Measurements from ENCODE around the gene ADNP. TPM values are rescaled to one million over a fixed set of nuclear protein-coding genes. Genes with fewer than 3 reads are reported as not detected.

ADNP gene
- total RNA-seq, 1 donor from 2014 or later = 165 TPM

DNA sequence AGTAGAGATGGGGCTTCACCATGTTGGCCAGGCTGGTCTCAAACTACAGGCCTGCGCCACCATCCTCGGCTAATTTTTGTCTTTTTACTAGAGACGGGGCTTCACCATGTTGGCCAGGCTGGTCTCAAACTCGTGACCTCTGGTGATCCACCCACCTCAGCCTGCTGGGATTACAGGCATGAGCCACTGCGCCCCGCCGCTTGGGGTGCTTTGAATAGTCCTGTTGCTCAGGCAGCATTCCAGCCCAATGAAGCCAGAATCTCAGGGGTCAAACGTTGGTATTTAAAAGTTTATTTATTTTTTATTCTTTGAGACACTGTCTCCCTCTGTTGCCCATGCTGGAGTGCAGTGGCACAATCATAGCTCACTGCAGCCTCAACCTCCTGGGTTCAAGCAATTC lies 38.7 kb upstream of the ADNP start:
- no peak overlapping the region for H3K4me3 Mint-ChIP-seq
- H3K4me1 Mint-ChIP-seq = no peaks in the 10 kb centered on the region
- TF ChIP-seq, protein P1, sequence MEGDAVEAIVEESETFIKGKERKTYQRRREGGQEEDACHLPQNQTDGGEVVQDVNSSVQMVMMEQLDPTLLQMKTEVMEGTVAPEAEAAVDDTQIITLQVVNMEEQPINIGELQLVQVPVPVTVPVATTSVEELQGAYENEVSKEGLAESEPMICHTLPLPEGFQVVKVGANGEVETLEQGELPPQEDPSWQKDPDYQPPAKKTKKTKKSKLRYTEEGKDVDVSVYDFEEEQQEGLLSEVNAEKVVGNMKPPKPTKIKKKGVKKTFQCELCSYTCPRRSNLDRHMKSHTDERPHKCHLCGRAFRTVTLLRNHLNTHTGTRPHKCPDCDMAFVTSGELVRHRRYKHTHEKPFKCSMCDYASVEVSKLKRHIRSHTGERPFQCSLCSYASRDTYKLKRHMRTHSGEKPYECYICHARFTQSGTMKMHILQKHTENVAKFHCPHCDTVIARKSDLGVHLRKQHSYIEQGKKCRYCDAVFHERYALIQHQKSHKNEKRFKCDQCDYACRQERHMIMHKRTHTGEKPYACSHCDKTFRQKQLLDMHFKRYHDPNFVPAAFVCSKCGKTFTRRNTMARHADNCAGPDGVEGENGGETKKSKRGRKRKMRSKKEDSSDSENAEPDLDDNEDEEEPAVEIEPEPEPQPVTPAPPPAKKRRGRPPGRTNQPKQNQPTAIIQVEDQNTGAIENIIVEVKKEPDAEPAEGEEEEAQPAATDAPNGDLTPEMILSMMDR (IDR thresholded peaks at IDR 0.05; ENCODE audit: unreplicated experiment) = no peak
- no peak overlapping the region for H3K27ac Mint-ChIP-seq
- H3K36me3 Mint-ChIP-seq = no peaks in the 10 kb centered on the region
- H3K27me3 Mint-ChIP-seq (ENCODE audit: low read depth) = peaks cover 42% of the 10 kb centered on the region
- H3K9me3 Mint-ChIP-seq = peaks cover 3% of the 10 kb centered on the region
- no peak for DNase-seq (ENCODE audit: low spot score in 2 of 2, unreplicated experiment in 2 of 2)

DNA sequence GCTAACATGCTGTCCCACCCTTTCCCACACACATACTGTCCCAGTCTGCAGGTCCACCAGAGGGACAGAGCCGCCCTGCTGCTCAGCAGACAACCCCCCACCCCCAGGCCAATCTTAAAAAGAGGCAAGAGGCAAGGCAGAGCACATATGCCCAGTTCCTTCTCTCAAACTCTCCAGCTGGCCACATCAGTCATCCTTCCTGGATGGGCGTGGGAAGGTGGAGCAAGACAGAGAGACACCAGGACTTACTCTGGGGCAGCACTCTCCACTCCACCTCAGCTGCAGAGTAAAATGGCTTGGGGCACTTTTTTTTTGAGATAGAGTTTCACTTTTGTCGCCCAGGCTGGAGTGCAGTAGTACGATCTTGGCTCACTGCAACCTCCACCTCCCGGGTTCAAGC lies 38.2 kb upstream of the ADNP start:
- H3K9me3 Mint-ChIP-seq = no peaks in the 10 kb centered on the region
- H3K4me1 Mint-ChIP-seq = no peaks in the 10 kb centered on the region
- no peak overlapping the region for H3K4me3 Mint-ChIP-seq
- no peak overlapping the region for H3K27ac Mint-ChIP-seq
- no peaks in the 10 kb centered on the region for H3K36me3 Mint-ChIP-seq
- no peak for DNase-seq (ENCODE audit: low spot score in 2 of 2, unreplicated experiment in 2 of 2)
- peaks cover 44% of the 10 kb centered on the region for H3K27me3 Mint-ChIP-seq (ENCODE audit: low read depth)
- TF ChIP-seq, protein P1 (IDR thresholded peaks at IDR 0.05; ENCODE audit: unreplicated experiment) = no peak

DNA sequence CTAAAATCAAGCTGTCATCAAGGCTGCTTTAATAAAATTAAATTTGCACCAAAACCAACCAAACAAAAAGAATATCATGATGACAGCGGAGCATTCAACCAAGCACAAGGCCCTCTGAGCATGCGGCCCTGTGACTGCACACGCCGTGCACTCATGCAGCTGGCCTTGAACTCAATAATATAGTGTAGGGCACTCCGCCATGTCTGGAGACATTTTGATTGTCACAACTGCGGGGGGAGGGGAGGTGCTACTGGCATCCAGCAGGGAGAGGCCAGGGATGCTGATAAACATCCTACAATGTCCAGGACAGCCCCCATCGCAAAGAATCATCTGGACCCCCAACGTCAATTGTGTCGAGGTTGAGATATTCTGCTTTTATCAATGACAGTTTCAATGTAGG lies 37.1 kb upstream of the ADNP start:
- Mint-ChIP-seq H3K27ac (no peak overlapping the region), H3K27me3 (ENCODE audit: low read depth) (peaks cover 44% of the 10 kb centered on the region), H3K9me3 (no peaks in the 10 kb centered on the region), H3K36me3 (no peaks in the 10 kb centered on the region), H3K4me1 (no peaks in the 10 kb centered on the region), H3K4me3 (no peak overlapping the region)
- DNase-seq (ENCODE audit: low spot score in 2 of 2, unreplicated experiment in 2 of 2) = peak in 1 of 2 experiments; percentile 2
- TF ChIP-seq, protein P1 (IDR thresholded peaks at IDR 0.05; ENCODE audit: unreplicated experiment) = no peak

DNA sequence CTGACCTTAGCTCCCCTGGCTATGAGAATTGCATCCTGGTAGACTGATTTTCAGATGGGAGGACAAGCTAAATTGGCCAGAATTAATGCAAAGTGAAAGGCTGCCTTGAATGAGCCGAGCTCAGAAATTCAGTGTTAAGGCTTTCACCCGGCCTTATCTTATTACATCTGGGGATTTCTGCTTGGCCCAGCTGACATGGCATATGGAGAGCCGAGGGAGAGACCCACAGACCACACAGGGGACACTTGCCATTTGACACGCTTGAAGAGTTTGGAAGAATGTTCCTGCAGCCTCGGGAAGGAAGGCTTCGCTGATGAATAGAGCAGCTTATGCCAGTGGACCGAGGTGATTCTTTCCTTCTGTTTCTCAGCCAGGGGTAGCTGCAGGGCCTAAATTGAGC lies 36.3 kb upstream of the ADNP start:
- Mint-ChIP-seq H3K27ac (no peak overlapping the region), H3K36me3 (no peaks in the 10 kb centered on the region), H3K4me3 (no peak overlapping the region), H3K9me3 (no peaks in the 10 kb centered on the region), H3K4me1 (no peaks in the 10 kb centered on the region), H3K27me3 (ENCODE audit: low read depth) (peaks cover 38% of the 10 kb centered on the region)
- TF ChIP-seq, protein P1 (IDR thresholded peaks at IDR 0.05; ENCODE audit: unreplicated experiment) = no peak
- no peak for DNase-seq (ENCODE audit: low spot score in 2 of 2, unreplicated experiment in 2 of 2)

DNA sequence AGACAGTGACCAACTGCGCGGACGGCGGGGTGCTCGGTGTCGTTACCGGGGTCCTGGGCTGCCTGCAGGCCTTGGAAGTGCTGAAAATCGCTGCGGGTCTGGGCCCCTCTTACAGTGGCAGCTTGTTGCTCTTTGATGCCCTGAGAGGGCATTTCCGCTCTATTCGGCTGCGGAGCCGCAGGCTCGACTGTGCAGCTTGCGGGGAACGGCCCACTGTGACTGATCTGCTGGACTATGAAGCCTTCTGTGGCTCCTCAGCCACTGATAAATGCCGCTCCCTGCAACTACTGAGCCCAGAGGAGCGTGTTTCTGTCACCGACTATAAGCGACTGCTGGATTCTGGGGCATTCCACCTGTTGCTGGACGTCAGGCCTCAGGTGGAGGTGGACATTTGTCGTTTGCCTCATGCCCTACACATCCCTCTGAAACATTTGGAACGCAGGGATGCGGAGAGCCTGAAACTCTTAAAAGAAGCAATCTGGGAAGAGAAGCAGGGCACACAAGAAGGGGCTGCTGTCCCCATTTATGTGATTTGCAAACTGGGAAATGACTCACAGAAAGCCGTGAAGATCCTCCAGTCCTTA lies 28.4 kb upstream of the ADNP start:
- H3K36me3 Mint-ChIP-seq = peaks cover 19% of the 10 kb centered on the region
- peaks cover 40% of the 10 kb centered on the region for H3K4me1 Mint-ChIP-seq
- peaks cover 2% of the 10 kb centered on the region for H3K27me3 Mint-ChIP-seq (ENCODE audit: low read depth)
- peak overlapping the region; percentile 97 for H3K4me3 Mint-ChIP-seq
- H3K27ac Mint-ChIP-seq = peak overlapping the region; percentile 100
- no peak for DNase-seq (ENCODE audit: low spot score in 2 of 2, unreplicated experiment in 2 of 2)
- TF ChIP-seq, protein P1 (IDR thresholded peaks at IDR 0.05; ENCODE audit: unreplicated experiment) = no peak
- peaks cover 8% of the 10 kb centered on the region for H3K9me3 Mint-ChIP-seq

Data from mesothelial cell of epicardium (in vitro differentiated cells).